KOPT-K1 (cell line): ENCODE measurements around the gene TENM3.
"Not testable (repeated sequence)": the region's sequence is repeated elsewhere in the genome, so short reads cannot be mapped to it uniquely, and the experiment has no call there.

Experiments
- H3K27ac ChIP-seq: fragments of 200-600 bp; sonication (generic); 2 replicates; pipeline ENCODE4 v1.5.1; 2016; ENCODE audit warnings: antibody characterized with exemption, mild to moderate bottlenecking, low read depth, low read length; ENCODE audit not compliant: poor library complexity, severe bottlenecking
- H3K36me3 ChIP-seq: fragments of 200-600 bp; sonication (generic); 2 replicates; pipeline ENCODE4 v1.5.1; 2017; ENCODE audit warnings: antibody characterized with exemption, mild to moderate bottlenecking, low read length, moderate library complexity; ENCODE audit not compliant: insufficient read depth
- H3K9me3 ChIP-seq: fragments of 200-600 bp; sonication (generic); 2 replicates; pipeline ENCODE4 v1.5.1; 2017; ENCODE audit warnings: antibody characterized with exemption, low read length, mild to moderate bottlenecking; ENCODE audit not compliant: insufficient read depth, poor library complexity, severe bottlenecking

TENM3 gene

GRCh38 chr4:182237010-182237409 lies 6.2 kb upstream of the TENM3 start:
- not testable (repeated sequence) for H3K9me3 ChIP-seq, H3K36me3 ChIP-seq, H3K27ac ChIP-seq

DNA sequence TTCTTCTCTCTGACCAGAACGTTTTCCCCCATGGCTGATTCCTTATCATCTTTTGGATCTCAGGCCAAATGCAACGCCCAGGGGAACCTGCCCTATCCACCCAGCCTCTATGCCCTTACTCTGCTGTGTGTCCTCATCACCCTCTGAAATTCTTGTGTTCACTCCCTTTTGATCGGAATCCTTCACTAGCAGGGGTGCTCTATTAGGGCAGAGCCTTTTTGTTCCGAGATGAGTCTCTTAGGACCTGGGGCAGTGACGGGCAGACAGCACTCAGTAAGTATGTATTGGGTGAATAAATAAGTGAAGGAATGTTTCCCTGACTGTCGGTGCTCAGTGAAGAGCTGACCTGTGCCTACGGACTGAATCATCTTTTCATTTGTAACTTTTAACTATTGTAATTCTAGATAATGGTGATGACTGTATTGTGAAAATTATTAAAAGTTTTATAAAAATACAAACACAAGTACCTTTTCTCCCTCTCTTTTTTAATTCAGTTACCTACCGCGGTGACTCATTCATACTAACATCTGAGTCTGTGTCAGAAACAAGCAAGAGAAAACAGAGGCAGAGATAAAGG lies 4.8 kb upstream of the TENM3 start:
- Histone ChIP-seq H3K27ac (no peak overlapping the region), H3K36me3 (no peaks in the 10 kb centered on the region), H3K9me3 (peaks cover 3% of the 10 kb centered on the region)

GRCh38 chr4:182240161-182241130 lies 2.8 kb upstream of the TENM3 start:
- H3K27ac ChIP-seq = no peak overlapping the region
- H3K36me3 ChIP-seq = no peaks in the 10 kb centered on the region

DNA sequence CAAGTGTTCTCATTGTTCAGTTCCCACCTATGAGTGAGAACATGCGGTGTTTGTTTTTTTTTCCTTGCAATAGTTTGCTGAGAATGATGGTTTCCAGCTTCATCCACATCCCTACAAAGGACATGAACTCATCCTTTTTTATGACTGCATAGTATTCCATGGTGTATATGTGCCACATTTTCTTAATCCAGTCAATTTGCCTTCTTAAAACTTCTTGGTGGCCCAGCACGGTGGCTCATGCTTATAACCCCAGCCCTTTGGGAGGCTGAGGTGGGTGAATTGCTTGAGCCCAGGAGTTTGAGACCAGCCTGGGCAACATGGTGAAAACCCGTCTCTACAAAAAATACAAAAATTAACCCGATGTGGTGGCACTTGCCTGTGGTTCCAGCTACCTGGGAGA lies 942 bp upstream of the TENM3 start:
- H3K27ac ChIP-seq, H3K9me3 ChIP-seq, H3K36me3 ChIP-seq: not testable (repeated sequence)

More at GRCh38 chr4:182240161-182241130, 2.8 kb upstream of the TENM3 start:
- H3K9me3 ChIP-seq = peaks cover 3% of the 10 kb centered on the region

DNA sequence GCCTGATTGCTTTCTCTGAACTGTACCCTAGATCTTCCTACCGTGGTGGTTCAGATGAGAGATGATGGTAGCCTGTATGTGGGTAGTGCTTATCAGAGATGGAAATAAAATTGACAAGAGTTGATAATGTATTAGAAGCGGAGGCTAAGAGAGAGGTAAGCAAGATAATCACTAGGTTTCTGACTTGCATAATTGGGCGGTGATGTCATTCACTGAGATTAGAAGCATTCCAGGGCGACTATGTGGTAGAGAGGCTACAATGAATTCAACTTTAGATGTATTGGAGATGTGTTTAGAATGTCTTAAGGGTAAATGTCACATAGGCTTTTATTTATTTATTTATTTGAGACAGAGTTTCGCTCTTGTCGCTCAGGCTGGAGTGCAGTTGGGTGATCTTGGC lies 415 bp upstream of the TENM3 start:
- Histone ChIP-seq H3K9me3 (peaks cover 3% of the 10 kb centered on the region), H3K27ac (no peak overlapping the region), H3K36me3 (no peaks in the 10 kb centered on the region)

- no peaks in the 10 kb centered on the region for H3K36me3 ChIP-seq
- H3K9me3 ChIP-seq = peaks cover 3% of the 10 kb centered on the region
- H3K27ac ChIP-seq = no peak overlapping the region
Measured at GRCh38 chr4:182245041-182245440, 1.8 kb downstream of the TENM3 start.

GRCh38 chr4:182245541-182246215 lies 2.5 kb downstream of the TENM3 start:
- Histone ChIP-seq H3K27ac (no peak overlapping the region), H3K9me3 (peaks cover 3% of the 10 kb centered on the region), H3K36me3 (no peaks in the 10 kb centered on the region)

GRCh38 chr4:182246401-182247205 lies 3.4 kb downstream of the TENM3 start:
- H3K36me3 ChIP-seq = no peaks in the 10 kb centered on the region
- H3K27ac ChIP-seq = no peak overlapping the region

GRCh38 chr4:182248295-182248694 lies 5.1 kb downstream of the TENM3 start:
- Histone ChIP-seq H3K36me3 (no peaks in the 10 kb centered on the region), H3K9me3 (no peaks in the 10 kb centered on the region), H3K27ac (no peak overlapping the region)

More at GRCh38 chr4:182246401-182247205, 3.4 kb downstream of the TENM3 start:
- peaks cover 3% of the 10 kb centered on the region for H3K9me3 ChIP-seq

DNA sequence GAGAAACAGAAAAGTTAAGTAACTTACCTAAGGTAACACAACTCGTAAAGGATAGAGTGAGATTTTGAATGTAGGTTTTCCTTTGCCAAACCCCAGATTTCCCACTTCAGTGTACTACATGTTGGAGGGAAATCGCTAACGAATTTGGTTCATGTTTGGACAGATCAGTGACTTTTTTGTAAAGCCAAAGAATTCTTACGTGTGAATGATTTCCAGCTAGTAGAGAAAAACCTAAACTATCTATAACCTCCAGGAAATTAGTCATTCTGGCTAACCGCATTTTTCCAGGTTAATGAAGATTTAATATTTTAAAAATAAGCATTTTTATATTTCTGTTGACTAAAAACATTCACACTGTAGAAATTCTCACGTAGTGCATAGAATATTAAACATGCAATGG lies 7.2 kb downstream of the TENM3 start:
- Histone ChIP-seq H3K36me3 (no peaks in the 10 kb centered on the region), H3K27ac (no peak overlapping the region), H3K9me3 (no peaks in the 10 kb centered on the region)

GRCh38 chr4:182251116-182251515 lies 7.9 kb downstream of the TENM3 start:
- Histone ChIP-seq H3K9me3 (no peaks in the 10 kb centered on the region), H3K27ac (no peak overlapping the region), H3K36me3 (no peaks in the 10 kb centered on the region)

DNA sequence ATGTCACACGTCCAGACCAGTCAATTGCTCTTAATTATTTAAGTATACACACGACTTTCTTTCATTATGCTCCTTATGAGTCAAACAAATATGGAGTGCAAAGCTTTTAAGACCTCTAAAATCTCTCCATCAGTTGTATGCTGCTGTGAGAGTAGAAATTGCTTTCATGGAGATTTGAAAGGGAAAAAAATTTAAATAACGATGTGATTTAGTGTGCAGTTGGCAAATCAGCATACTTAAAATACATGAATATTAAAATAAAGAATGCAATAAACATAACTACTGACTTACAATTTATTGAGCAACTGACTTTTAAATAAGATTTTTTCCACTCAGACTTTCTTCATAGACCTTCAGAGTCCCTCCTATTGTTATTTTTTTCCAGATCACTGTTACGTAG lies 9.0 kb downstream of the TENM3 start:
- Histone ChIP-seq H3K9me3 (no peaks in the 10 kb centered on the region), H3K36me3 (no peaks in the 10 kb centered on the region), H3K27ac (no peak overlapping the region)

GRCh38 chr4:182254026-182254780 lies 11.0 kb downstream of the TENM3 start:
- Histone ChIP-seq H3K36me3 (no peaks in the 10 kb centered on the region), H3K9me3 (no peaks in the 10 kb centered on the region), H3K27ac (no peak overlapping the region)
